AG04450 (cell line): ENCODE results near the gene FADS6. TPM values are rescaled to one million over a fixed set of nuclear protein-coding genes. Genes with fewer than 3 reads are reported as not detected.
A peak's percentile ranks its signal among the peaks of the same experiment; 100 is the strongest.

Experiments
- CTCF ChIA-PET: fragments of 300-600, 350-600 bp; formaldehyde crosslinking; extraction: SDS; loops from one replicate; lab custom pipeline; 2022; ENCODE audit warnings: antibody characterized with exemption, inconsistent platforms; lab: Charles Lee
- POLR2A ChIA-PET: fragments of 350-600 bp; formaldehyde crosslinking; extraction: SDS; loops from one replicate; lab custom pipeline; 2021; ENCODE audit warnings: antibody characterized with exemption, inconsistent platforms; lab: Yijun Ruan, JAX
- DNase-seq: peaks from one replicate; pipeline ENCODE4 v3.0.0-alpha.2; 2011; ENCODE audit warnings: low read depth, low spot score
- H3K27ac ChIP-seq: one replicate; pipeline ENCODE4 v1.5.1; 2012; ENCODE audit warnings: low read depth, low read length, control low read depth
- H3K27me3 ChIP-seq: one replicate; pipeline ENCODE4 v1.6.0; 2012; ENCODE audit warnings: low read length; ENCODE audit not compliant: control insufficient read depth, insufficient read depth
- H3K4me3 ChIP-seq: 2 replicates; pipeline ENCODE4 v1.5.1; 2011; ENCODE audit warnings: mild to moderate bottlenecking, low read depth, low read length, control low read depth
- H3K9me3 ChIP-seq: 2 replicates; pipeline ENCODE4 v1.5.1; 2012; ENCODE audit warnings: low read length; ENCODE audit not compliant: control insufficient read depth, insufficient read depth
- CTCF ChIP-seq: IDR thresholded peaks from 2 replicates; pipeline ENCODE4 v1.5.1; 2011; ENCODE audit warnings: low read depth, low read length, control low read depth, inconsistent platforms
- polyA plus RNA-seq: library from polyadenylated mRNA; depleted of rRNA; stranded (reverse); fragments of >200 nt; gene quantifications from 2 replicates; pipeline ENCODE4 v1.2.3, GENCODE V29; 2011

FADS6 gene
- polyA plus RNA-seq, 1 experiment, result not detected

GRCh38 chr17:74873874-74874614 is 19.4 kb downstream of the FADS6 start:
- Histone ChIP-seq H3K27me3 (peaks cover 10% of the 10 kb centered on the region), H3K27ac (no peak overlapping the region), H3K9me3 (no peaks in the 10 kb centered on the region; the same call in 1 of the 2 replicates), H3K4me3 (peak overlapping the region; percentile 86)
- DNase-seq, result no peak
- ChIA-PET CTCF (interaction anchor here (1.5 to 4.1 kb wide), 4 partner anchors 9 to 87 kb away, joined by 7 to 29 read pairs (median 12); no protein-coding TSS in a partner anchor), POLR2A (interaction anchor here (1.0 to 1.2 kb wide), 6 partner anchors 17 to 138 kb away, joined by 3 to 9 read pairs (median 4); partner anchors contain the start of genes FADS6, MRPL58 and NAT9)
- TF ChIP-seq CTCF, result no peak

DNA sequence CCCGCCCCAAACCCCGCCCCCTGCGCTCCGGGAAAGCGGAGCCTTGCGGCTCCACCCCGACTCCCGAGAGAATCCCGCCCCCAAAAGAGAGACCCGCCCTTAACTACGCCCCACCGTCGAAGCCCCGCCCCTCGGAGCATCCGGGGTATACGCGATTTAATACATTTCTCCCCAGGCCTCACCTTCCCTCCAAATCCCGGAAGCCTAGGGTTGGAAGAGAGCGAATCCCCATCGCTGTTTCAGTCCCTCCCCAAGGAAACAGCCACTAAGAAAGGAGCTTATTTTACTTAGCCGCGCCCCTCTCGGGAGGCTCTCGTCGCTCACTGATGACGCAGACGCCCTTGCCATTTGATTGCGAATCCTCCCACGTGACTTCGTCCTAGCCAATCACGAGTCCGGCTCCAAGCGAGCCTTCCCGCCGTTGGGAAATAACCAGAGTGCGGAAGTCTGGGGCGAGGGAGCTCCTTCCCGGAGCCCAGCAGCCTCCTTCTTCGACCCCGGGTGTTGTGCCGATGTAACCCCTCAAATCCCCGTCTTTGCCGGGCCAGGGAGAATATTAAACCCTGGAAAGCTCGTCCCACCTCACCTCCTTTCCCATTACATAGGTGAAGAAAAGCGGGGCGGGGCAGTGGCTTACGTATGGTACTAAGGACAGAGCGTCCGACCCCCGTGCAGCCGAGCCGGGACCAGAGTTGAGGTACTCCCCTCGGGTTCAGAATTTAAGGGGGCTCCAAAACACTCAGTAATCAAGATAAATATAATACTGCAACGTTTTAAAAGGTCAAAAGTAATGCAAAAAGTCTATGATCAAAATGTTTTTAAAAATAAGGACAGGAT is 20.2 kb downstream of the FADS6 start:
- TF ChIP-seq CTCF, result no peak

DNA sequence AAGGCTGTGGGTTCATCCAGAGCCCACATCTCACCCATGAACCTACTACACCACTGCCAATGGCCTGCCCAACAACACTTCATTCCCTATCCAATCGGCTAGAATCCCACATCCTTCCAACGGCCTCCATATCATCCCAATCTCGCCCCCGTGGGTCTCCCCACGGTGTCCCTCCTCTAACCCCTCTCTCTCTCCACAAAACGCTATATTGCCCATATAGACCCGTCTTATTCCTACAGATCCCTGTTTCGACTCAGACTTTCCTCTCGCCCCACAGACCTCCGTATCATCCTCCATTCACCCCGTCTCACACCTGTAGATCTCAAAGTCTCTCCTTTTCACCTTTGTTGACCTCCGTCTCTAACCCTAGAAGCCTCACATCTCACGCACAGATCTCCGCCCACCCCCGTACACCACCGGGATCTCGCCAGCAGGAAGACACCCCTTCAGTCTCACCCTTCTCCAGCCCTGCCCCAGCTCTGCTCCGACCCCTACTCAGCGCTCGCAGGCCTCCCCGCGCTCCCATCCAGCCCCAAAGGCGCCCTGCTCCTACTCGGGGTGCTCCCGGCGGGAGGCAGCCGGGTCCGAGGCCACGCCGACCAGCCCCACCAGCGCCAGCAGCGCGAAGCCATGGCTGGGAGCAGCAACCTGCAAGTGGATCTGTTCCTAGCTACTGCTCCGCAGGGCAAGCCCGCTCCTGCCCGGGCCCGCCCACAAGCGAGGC is 21.0 kb downstream of the FADS6 start, which contains the start of gene FDXR:
Gene FDXR, minus strand, starts transcription at position 682 of the 724 bp plus-strand sequence. Its CDS starts 50 bp downstream, at position 632.
- DNase-seq, result no peak
- no peak for TF ChIP-seq CTCF

More for the DNA sequence above, 20.2 kb downstream of the FADS6 start:
- ChIA-PET POLR2A (interaction anchor here (0.5 to 1.5 kb wide), 14 partner anchors 9 to 823 kb away, joined by 3 to 11 read pairs (median 4); partner anchors contain the start of genes FADS6, MRPL58 and NAT9), CTCF (interaction anchor here (1.0 to 4.1 kb wide), 6 partner anchors 8 to 298 kb away, joined by 3 to 29 read pairs (median 8); no protein-coding TSS in a partner anchor)
- Histone ChIP-seq H3K4me3 (peak overlapping the region; percentile 86), H3K27me3 (peaks cover 8% of the 10 kb centered on the region), H3K27ac (peak overlapping the region; percentile 83), H3K9me3 (no peaks in the 10 kb centered on the region; the same call in 1 of the 2 replicates)
- peak; percentile 99 for DNase-seq

DNA sequence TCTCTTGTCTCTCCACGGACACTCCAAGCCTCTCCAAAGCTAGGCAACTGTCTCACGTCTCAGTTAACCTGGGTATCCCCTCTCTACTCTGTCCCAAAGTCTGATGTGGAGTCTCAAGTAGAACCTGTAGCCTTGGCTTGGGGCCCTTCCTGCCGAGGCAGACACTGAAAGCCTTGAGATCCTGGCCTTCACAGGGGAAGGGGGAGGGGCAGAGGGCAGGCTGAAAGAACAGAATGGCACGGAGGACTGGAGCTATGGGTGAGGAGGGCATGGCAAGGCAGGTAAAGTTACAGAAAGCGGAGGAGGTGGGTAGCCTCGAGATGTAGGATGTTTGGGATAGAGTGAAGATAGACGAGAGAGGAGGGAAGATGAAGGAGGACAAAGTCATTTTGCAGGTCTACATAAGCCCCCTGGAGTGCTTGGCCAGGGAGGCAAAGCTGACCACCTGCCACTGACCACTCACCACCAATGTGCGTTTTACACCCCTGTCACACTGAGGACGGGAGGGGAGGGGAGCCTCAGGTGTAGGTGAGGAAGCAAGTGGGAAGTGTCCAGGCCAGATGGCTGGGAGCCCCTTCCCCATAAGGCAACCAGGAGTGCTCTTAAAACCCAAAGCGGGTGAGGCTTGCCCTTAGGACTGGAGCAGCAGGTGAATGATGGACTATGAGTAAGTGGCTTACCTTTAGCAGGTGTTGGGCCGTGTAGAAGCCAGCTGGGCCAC is 21.9 kb downstream of the FADS6 start:
- ChIA-PET POLR2A (no interaction called here), CTCF (interaction anchor here (0.6 to 3.2 kb wide), 3 partner anchors 9 to 107 kb away, joined by 3 to 14 read pairs (median 6); no protein-coding TSS in a partner anchor)

More for the DNA sequence above, 21.0 kb downstream of the FADS6 start, which contains the start of gene FDXR:
- CTCF ChIA-PET, result interaction anchor here (1.0 to 4.1 kb wide), 7 partner anchors 8 to 299 kb away, joined by 3 to 29 read pairs (median 11); no protein-coding TSS in a partner anchor
- POLR2A ChIA-PET, result interaction anchor here (0.5 to 1.5 kb wide), 13 partner anchors 9 to 824 kb away, joined by 3 to 11 read pairs (median 4); partner anchors contain the start of genes FADS6, MRPL58 and NAT9
- no peaks in the 10 kb centered on the region; the same call in 1 of the 2 replicates for H3K9me3 ChIP-seq
- H3K4me3 ChIP-seq, result peak within 1 kb of the TSS; percentile 91
- peaks cover 4% of the 10 kb centered on the region for H3K27me3 ChIP-seq
- peak within 1 kb of the TSS; percentile 83 for H3K27ac ChIP-seq

More for the DNA sequence above, 21.9 kb downstream of the FADS6 start:
- Histone ChIP-seq H3K27me3 (no peaks in the 10 kb centered on the region), H3K4me3 (peak overlapping the region; percentile 91), H3K27ac (no peak overlapping the region), H3K9me3 (no peaks in the 10 kb centered on the region; the same call in 1 of the 2 replicates)
- no peak for DNase-seq
- TF ChIP-seq CTCF, result no peak
